DMS79 (cell line): ENCODE measurements around the gene MPPED1.

Experiments
- DNase-seq: peaks from one replicate; lab custom pipeline; 2025; lab: John Stamatoyannopoulos, UW

MPPED1 gene

GRCh38 chr22:43411869-43412807, at the start of gene MPPED1:
Gene MPPED1, plus strand, starts transcription at chr22:43412014. Its CDS starts 12,972 bp downstream, at chr22:43424986.
- DNase-seq: no peak

- no peak for DNase-seq
These were observed 48.3 kb upstream of the MPPED1 start for GRCh38 chr22:43363315-43364168.

- DNase-seq: no peak
These were observed 47.7 kb upstream of the MPPED1 start for GRCh38 chr22:43364169-43364435.

- DNase-seq: no peak
These were observed 45.9 kb upstream of the MPPED1 start for GRCh38 chr22:43365715-43366440.

GRCh38 chr22:43370036-43370435, 41.8 kb upstream of the MPPED1 start:
- DNase-seq: no peak

GRCh38 chr22:43375951-43376455, 35.8 kb upstream of the MPPED1 start:
- no peak for DNase-seq

- no peak for DNase-seq
These were observed 34.9 kb upstream of the MPPED1 start for GRCh38 chr22:43376765-43377547.

GRCh38 chr22:43377548-43377895, 34.3 kb upstream of the MPPED1 start:
- no peak for DNase-seq

- peak; percentile 23 for DNase-seq
These were observed 33.7 kb upstream of the MPPED1 start for GRCh38 chr22:43377896-43378704.

GRCh38 chr22:43381693-43382092, 30.1 kb upstream of the MPPED1 start:
- no peak for DNase-seq

- DNase-seq: no peak
These were observed 27.0 kb upstream of the MPPED1 start for GRCh38 chr22:43384863-43385262.

- DNase-seq: peak; percentile 44
These were observed 25.8 kb upstream of the MPPED1 start for GRCh38 chr22:43385770-43386641.

- DNase-seq: no peak
These were observed 24.0 kb upstream of the MPPED1 start for GRCh38 chr22:43387815-43388214.

GRCh38 chr22:43388420-43388851, 23.4 kb upstream of the MPPED1 start:
- DNase-seq: peak; percentile 19

GRCh38 chr22:43389227-43389836, 22.5 kb upstream of the MPPED1 start:
- no peak for DNase-seq

- no peak for DNase-seq
These were observed 21.6 kb upstream of the MPPED1 start for GRCh38 chr22:43390166-43390565.

- DNase-seq: no peak
These were observed 20.9 kb upstream of the MPPED1 start for GRCh38 chr22:43390872-43391271.

GRCh38 chr22:43391306-43391705, 20.5 kb upstream of the MPPED1 start:
- DNase-seq: no peak

GRCh38 chr22:43392385-43392989, 19.3 kb upstream of the MPPED1 start:
- DNase-seq: no peak
